Measurements from ENCODE around the gene JAZF1. TPM values are rescaled to one million over a fixed set of nuclear protein-coding genes. Genes with fewer than 3 reads are reported as not detected.

JAZF1 gene
- total RNA-seq, 2 donors from 2014 or later, result 4.0 to 4.9 TPM

DNA sequence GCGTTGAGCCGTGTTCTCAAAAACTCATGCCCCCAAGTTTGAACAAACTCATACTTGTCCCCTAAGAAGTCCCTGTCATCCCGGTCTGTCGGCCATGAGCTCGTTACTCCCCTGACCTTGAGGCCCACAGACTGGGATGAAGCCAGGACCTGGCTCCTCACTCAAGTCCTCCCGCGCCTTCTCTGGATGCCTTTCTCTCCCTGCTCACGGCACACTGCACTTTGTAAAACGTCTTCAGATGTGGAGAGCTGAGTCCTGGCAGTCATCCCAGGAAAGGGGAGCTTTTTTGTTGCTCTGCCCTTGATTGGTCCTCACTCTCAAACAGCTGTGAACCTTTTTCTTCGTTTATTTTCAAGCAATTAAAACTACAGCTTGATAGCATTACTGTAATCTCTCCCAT is 110.8 kb downstream of the JAZF1 start:
- 58 to 69% methylated on average over 10 of the region's 10 CpGs for WGBS, 2 donors
- H3K4me3 ChIP-seq, result no peak overlapping the region
- DNase-seq (peak in 3 of 4 donors; percentile 19 to 37 (median 23)), ATAC-seq (no peak)
- intact Hi-C loops (cut with DNase I), result loop anchor here (10.0 kb wide), 1 partner anchor 865 kb away; the partner anchor contains the start of gene HOXA13
- TF ChIP-seq POLR2A (IDR thresholded peaks at IDR 0.05) (no peak), CTCF (IDR thresholded peaks at IDR 0.05) (no peak)
- H3K9me3 ChIP-seq, result no peaks in the 10 kb centered on the region
- no peaks in the 10 kb centered on the region for H3K36me3 ChIP-seq (replicated peaks in 1 of 2; ENCODE audit: insufficient read depth in 1 of 2, low read depth in 2 of 2)
- H3K27ac ChIP-seq, result no peak overlapping the region
- peaks cover 5% of the 10 kb centered on the region for H3K4me1 ChIP-seq
- H3K27me3 ChIP-seq, result no peaks in the 10 kb centered on the region

DNA sequence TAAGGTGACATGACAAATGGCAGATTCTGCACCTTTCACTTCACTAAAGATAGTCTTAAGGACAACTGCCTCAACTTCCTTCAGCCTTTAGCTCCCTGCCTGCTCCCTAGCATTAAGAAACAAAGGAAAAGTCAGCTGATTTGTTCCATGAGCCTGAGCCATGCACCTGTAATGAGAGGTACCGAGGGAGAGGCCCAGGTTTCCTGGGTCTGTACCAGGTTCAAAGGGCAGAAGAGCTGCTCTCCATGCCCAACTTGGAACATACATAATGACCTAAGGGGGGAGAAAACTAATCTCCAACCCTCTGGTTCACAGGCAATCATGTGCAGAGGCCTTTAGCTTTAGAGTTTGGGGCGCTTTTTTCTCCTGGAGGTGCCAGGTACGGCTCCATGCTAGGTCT is 111.2 kb downstream of the JAZF1 start:
- Histone ChIP-seq H3K4me3 (no peak overlapping the region), H3K4me1 (peaks cover 5% of the 10 kb centered on the region), H3K9me3 (no peaks in the 10 kb centered on the region), H3K27me3 (no peaks in the 10 kb centered on the region), H3K36me3 (replicated peaks in 1 of 2; ENCODE audit: insufficient read depth in 1 of 2, low read depth in 2 of 2) (no peaks in the 10 kb centered on the region), H3K27ac (no peak overlapping the region)
- WGBS, 2 donors, result 96 to 100% methylated on average over 1 to 3 of the region's 3 CpGs
- ATAC-seq (no peak), DNase-seq (no peak)
- intact Hi-C loops (cut with DNase I), result no loop called here
- no peak for TF ChIP-seq CTCF (IDR thresholded peaks at IDR 0.05)
- no peak for TF ChIP-seq POLR2A (IDR thresholded peaks at IDR 0.05)

DNA sequence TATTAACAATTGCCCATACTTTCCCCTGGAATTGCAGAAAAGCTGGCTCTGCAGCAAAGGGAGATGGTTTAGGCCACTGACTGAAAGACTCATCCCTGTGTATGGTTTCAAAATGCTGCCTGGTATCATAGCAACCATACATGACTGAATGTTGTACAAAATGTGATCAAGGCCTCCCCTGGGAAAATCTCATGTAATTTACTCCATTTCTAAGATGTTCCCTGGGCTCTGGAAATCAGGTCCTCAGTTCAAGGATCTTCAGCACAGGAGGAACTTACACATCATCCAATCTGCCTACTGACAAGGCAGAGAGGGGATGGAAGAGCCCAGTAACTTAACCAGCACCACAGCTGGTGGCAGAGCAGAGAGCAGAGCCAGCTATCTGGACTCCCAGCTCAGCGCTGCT is 111.8 kb downstream of the JAZF1 start:
- H3K36me3 ChIP-seq (replicated peaks in 1 of 2; ENCODE audit: insufficient read depth in 1 of 2, low read depth in 2 of 2), result no peaks in the 10 kb centered on the region
- DNase-seq (no peak), ATAC-seq (no peak)
- 88 to 100% methylated on average over 1 of the region's 1 CpG for WGBS, 2 donors
- H3K4me1 ChIP-seq, result peaks cover 5% of the 10 kb centered on the region
- no peaks in the 10 kb centered on the region for H3K27me3 ChIP-seq
- no peaks in the 10 kb centered on the region for H3K9me3 ChIP-seq
- H3K4me3 ChIP-seq, result no peak overlapping the region
- no peak overlapping the region for H3K27ac ChIP-seq
- TF ChIP-seq POLR2A (IDR thresholded peaks at IDR 0.05), result no peak
- intact Hi-C loops (cut with DNase I), result no loop called here

DNA sequence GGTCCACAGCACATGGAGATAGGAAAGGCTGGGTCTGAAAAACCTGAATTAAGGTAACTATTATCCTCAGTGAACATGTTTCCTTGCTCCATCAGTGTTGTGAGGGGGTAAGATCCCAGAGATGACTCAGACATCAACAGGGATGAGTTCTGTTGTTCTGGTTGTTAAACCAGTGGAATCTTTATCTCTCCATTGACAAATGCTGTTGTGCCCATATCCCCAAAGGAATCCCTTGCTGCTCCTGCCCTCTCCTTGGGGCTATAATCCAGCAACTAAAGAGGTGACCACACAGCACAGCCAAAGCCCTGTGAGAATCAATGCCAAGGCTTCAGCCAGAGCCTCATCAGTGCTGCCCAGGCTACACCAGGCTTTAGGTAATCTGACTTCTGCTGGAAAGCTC is 113.4 kb downstream of the JAZF1 start:
- ATAC-seq, result no peak
- no peak for TF ChIP-seq CTCF (IDR thresholded peaks at IDR 0.05)
- no peak for TF ChIP-seq POLR2A (IDR thresholded peaks at IDR 0.05)
- intact Hi-C loops (cut with DNase I), result no loop called here
- DNase-seq, result no peak
- Histone ChIP-seq H3K27me3 (no peaks in the 10 kb centered on the region), H3K4me3 (no peak overlapping the region), H3K9me3 (no peaks in the 10 kb centered on the region), H3K27ac (no peak overlapping the region), H3K36me3 (replicated peaks in 1 of 2; ENCODE audit: insufficient read depth in 1 of 2, low read depth in 2 of 2) (no peaks in the 10 kb centered on the region), H3K4me1 (peaks cover 9% of the 10 kb centered on the region)

DNA sequence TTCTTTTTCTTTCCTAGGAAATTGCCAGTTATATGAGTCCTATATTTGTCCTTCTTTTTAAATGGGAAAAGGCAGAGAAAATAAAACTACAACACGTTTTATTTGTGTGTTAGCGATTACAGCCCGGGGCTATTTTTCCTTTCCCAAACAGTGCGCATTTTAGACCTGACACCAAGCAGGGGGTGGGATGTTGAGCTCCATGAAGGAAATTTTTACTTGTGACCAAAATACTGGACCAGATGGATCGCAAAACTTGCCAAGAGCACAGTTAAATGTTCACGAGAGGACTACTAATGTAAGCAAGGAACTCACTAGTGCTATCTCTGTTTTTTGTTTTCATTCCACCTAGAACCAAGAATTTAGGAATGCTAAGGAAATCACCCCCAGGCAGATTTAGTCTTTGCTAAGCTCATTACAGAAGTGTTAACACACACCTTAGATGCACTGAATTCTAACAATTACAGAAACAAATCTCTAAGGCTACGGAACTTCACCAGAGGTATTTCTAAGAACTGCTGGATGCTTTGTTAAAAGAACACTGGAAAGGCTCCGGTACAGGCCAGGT is 114.8 kb downstream of the JAZF1 start:
- TF ChIP-seq POLR2A (IDR thresholded peaks at IDR 0.05) (no peak), CTCF (IDR thresholded peaks at IDR 0.05) (no peak)
- peaks cover 12% of the 10 kb centered on the region for H3K4me1 ChIP-seq
- H3K27ac ChIP-seq, result peak overlapping the region in 1 of 4 donors; percentile 7
- intact Hi-C loops (cut with DNase I), result no loop called here
- H3K9me3 ChIP-seq, result no peaks in the 10 kb centered on the region
- no peaks in the 10 kb centered on the region for H3K27me3 ChIP-seq
- 84 to 90% methylated on average over 8 of the region's 8 CpGs for WGBS, 2 donors
- H3K36me3 ChIP-seq (replicated peaks in 1 of 2; ENCODE audit: insufficient read depth in 1 of 2, low read depth in 2 of 2), result no peaks in the 10 kb centered on the region
- DNase-seq, result no peak
- no peak overlapping the region for H3K4me3 ChIP-seq
- no peak for ATAC-seq
